Activated T-cell treated with anti-CD3 and anti-CD28 coated beads, Interleukin-2, amount 50 U/mL, for 4 hours (primary cell): Measurements from ENCODE around the gene SOCS2. TPM values are rescaled to one million over a fixed set of nuclear protein-coding genes. Genes with fewer than 3 reads are reported as not detected.
"Not testable (repeated sequence)": the region's sequence is repeated elsewhere in the genome, so short reads cannot be mapped to it uniquely, and the experiment has no call there.

Source experiments
- ATAC-seq, 2 donors: fragments of 200-7000 bp; cut with Tn5 transposase; one replicate each; pipeline ENCODE4 v1.10.0; 2021
- DNase-seq: peaks from one replicate; pipeline ENCODE4 v3.0.0-alpha.2; 2020
- H3K27me3 Mint-ChIP-seq: one replicate; pipeline ENCODE4 v1.8.0; 2021; ENCODE audit warnings: low read depth, mixed read lengths
- H3K36me3 Mint-ChIP-seq: one replicate; pipeline ENCODE4 v1.8.0; 2022; ENCODE audit warnings: mixed read lengths; ENCODE audit not compliant: insufficient read depth
- H3K4me1 Mint-ChIP-seq: one replicate; pipeline ENCODE4 v1.8.0; 2021; ENCODE audit warnings: low read depth, mixed read lengths
- H3K4me3 Mint-ChIP-seq: one replicate; pipeline ENCODE4 v1.8.0; 2021; ENCODE audit warnings: mild to moderate bottlenecking, moderate library complexity, mixed read lengths
- H3K9me3 Mint-ChIP-seq: one replicate; pipeline ENCODE4 v1.8.0; 2021; ENCODE audit warnings: mixed read lengths
- total RNA-seq, 3 donors: library from RNA; stranded (reverse); gene quantifications; one replicate each; pipeline ENCODE4 v1.2.1, GENCODE V29; 2021

Gene SOCS2
- total RNA-seq, 3 donors from 2014 or later: 6.5 to 10.9 (median 8.6) TPM

DNA sequence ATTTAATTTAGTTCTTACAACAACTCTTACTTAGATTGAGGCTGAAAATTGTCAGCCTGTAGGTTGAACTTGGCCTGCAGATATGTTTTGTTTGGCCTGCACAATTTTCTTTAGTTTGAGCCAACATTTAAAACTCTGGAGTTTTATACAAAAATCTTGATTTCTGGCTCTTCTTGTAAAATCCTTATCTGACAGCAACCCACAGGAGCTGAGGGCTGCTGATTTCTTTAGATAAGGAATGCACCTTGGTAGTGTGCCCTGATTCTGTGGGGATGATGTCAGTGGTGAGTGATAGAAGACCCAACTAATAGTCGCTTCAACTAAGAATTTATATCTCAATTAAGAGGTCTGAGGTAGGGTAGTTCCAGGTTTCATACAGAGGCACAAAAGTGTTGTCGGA is 49.5 kb downstream of the SOCS2 start:
- H3K4me1 Mint-ChIP-seq: peaks cover 5% of the 10 kb centered on the region
- ATAC-seq (no peak), DNase-seq (no peak)
- H3K9me3 Mint-ChIP-seq: no peaks in the 10 kb centered on the region
- H3K36me3 Mint-ChIP-seq: no peaks in the 10 kb centered on the region
- H3K27me3 Mint-ChIP-seq: no peaks in the 10 kb centered on the region
- H3K4me3 Mint-ChIP-seq: no peak overlapping the region

DNA sequence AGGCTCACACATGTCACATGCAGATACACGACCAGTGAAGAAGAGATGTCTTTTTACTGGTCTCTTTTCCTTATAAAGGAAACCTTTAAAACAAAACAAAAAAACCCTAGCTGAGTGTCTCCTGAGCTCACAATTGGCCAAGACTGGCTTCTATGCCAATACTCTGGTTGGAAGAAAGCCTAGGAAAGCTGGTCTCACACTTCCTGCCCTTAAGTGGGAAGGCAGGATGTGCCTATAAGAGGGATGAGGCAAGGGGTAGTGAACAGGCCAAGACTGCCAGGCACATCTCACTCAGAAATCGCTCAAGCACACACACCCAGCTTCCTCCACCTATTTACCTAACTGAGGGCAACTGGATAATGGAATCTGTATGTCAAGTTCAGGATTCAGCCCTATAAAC is 50.0 kb downstream of the SOCS2 start:
- ATAC-seq (no peak), DNase-seq (no peak)
- H3K36me3 Mint-ChIP-seq: no peaks in the 10 kb centered on the region

GRCh38 chr12:93624595-93625294 is 52.3 kb downstream of the SOCS2 start:
- Mint-ChIP-seq H3K9me3 (peaks cover 2% of the 10 kb centered on the region), H3K4me1 (peaks cover 5% of the 10 kb centered on the region), H3K4me3 (no peak overlapping the region), H3K36me3 (no peaks in the 10 kb centered on the region), H3K27me3 (no peaks in the 10 kb centered on the region)
- ATAC-seq (peak; percentile 52 to 53), DNase-seq (no peak)

More for the DNA sequence above, 50.0 kb downstream of the SOCS2 start:
- Mint-ChIP-seq H3K4me3 (no peak overlapping the region), H3K4me1 (peaks cover 5% of the 10 kb centered on the region), H3K27me3 (no peaks in the 10 kb centered on the region), H3K9me3 (no peaks in the 10 kb centered on the region)

DNA sequence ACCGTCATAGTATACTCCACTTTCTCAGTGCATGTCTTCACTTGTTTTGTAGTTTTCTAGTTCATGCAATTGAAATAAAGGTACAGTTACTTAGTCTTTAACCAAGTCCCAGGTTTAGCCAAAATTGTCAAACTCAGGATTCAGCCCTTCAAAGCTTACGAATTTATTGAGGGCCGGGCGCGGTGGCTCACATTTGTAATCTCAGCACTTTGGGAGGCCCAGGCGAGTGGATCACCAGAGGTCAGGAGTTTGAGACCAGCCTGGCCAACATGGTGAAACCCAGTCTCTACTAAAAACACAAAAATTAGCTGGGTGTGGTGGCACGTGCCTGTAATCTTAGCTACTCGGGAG is 52.8 kb downstream of the SOCS2 start:
- H3K4me3 Mint-ChIP-seq, ATAC-seq, H3K27me3 Mint-ChIP-seq, H3K4me1 Mint-ChIP-seq, H3K9me3 Mint-ChIP-seq, DNase-seq, H3K36me3 Mint-ChIP-seq: not testable (repeated sequence)

GRCh38 chr12:93626160-93626559 is 53.7 kb downstream of the SOCS2 start:
- ATAC-seq: no peak
- H3K9me3 Mint-ChIP-seq: peaks cover 2% of the 10 kb centered on the region
- H3K27me3 Mint-ChIP-seq: no peaks in the 10 kb centered on the region

More at GRCh38 chr12:93626160-93626559, 53.7 kb downstream of the SOCS2 start:
- Mint-ChIP-seq H3K4me3 (no peak overlapping the region), H3K36me3 (no peaks in the 10 kb centered on the region), H3K4me1 (peaks cover 5% of the 10 kb centered on the region)
- DNase-seq: no peak

Other genes starting within 250 kb of the SOCS2 start
- gene NUDT4, start 194.8 kb upstream of the SOCS2 start, total RNA-seq: 100 to 1,000 TPM in 1 of 3 donors, 10 to 100 TPM in 2; 89.7 to 108 (median 93.1) TPM
- 100 to 1,000 TPM; 237 to 241 (median 237) TPM for gene UBE2N, start 130.7 kb upstream of the SOCS2 start, total RNA-seq
- 10 to 100 TPM; 62.9 to 98.8 (median 89.2) TPM for gene MRPL42, start 105.2 kb upstream of the SOCS2 start, total RNA-seq
- 1 to 10 TPM; 6.9 to 9.9 (median 8.7) TPM for gene CRADD, start 104.7 kb downstream of the SOCS2 start, total RNA-seq